ENCODE results near the gene FUT2. TPM values are rescaled to one million over a fixed set of nuclear protein-coding genes. Genes with fewer than 3 reads are reported as not detected.
A peak's percentile ranks its signal among the peaks of the same experiment; 100 is the strongest.

The FUT2 gene
- total and polyA plus RNA-seq, 2 donors (not counting 1 experiment from before 2014, with no cell fraction given): not detected

DNA sequence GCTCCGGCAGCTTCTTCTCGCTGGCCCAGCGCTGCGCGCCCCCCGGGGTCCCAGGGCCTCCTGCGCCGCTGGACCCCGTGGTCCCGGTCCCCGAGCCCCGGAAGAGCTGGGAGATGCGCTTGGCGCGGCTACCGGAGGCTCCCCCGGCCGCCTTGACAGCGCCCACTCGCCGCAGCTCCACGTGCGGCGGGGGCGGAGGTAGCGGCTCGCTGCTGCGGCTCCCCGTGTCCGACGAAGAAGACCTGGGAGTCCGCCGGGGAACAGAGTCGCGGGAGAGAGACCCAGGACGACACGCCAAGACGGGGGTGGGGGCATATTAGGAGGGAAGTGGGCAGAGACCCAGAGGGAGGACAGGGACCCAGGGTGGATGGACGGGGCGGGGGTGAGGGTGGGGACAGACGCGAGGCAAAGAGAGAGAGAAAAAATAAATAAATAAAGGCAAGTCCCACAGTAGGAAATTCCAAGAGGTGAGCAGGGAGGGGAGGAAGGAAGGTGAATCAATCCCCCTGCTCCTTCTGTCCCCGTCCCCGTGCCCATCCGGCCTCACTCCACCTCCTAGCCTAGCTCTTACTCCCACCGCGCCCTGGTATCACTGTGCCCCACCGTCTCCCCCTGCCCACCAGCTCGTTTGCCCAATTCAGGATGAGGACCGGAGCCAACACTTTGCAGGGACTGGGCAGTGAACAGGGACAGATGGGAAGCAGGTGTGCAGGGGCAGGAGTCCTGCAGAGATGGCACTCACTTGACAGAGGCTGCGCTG is 43.8 kb downstream of the FUT2 start:
- no peak overlapping the region for H3K27ac Mint-ChIP-seq
- H3K4me1 Mint-ChIP-seq: peaks cover 15% of the 10 kb centered on the region
- peaks cover 22 to 25% of the 10 kb centered on the region in 2 donors for H3K4me1 ChIP-seq (ENCODE audit: control insufficient read depth in 2 of 2, insufficient read depth in 2 of 2, low read length in 2 of 2)
- H3K27me3 Mint-ChIP-seq: peaks cover 15% of the 10 kb centered on the region
- H3K9me3 Mint-ChIP-seq (ENCODE audit: insufficient read depth): no peaks in the 10 kb centered on the region
- TF ChIP-seq, protein P1, sequence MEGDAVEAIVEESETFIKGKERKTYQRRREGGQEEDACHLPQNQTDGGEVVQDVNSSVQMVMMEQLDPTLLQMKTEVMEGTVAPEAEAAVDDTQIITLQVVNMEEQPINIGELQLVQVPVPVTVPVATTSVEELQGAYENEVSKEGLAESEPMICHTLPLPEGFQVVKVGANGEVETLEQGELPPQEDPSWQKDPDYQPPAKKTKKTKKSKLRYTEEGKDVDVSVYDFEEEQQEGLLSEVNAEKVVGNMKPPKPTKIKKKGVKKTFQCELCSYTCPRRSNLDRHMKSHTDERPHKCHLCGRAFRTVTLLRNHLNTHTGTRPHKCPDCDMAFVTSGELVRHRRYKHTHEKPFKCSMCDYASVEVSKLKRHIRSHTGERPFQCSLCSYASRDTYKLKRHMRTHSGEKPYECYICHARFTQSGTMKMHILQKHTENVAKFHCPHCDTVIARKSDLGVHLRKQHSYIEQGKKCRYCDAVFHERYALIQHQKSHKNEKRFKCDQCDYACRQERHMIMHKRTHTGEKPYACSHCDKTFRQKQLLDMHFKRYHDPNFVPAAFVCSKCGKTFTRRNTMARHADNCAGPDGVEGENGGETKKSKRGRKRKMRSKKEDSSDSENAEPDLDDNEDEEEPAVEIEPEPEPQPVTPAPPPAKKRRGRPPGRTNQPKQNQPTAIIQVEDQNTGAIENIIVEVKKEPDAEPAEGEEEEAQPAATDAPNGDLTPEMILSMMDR (IDR thresholded peaks at IDR 0.05): no peak
- no peak for TF ChIP-seq EZH2 (IDR thresholded peaks at IDR 0.05; ENCODE audit: borderline replicate concordance, insufficient read depth, low read depth, low read length, poor library complexity, severe bottlenecking)
- H3K9ac ChIP-seq (ENCODE audit: low read length): peak overlapping the region; percentile 64
- ChIA-PET CTCF (interaction anchor here (0.8 to 3.2 kb wide), 13 partner anchors 8 to 468 kb away, joined by 3 to 18 read pairs (median 5); partner anchors contain the start of genes CA11 and IZUMO1), POLR2A (interaction anchor here (0.6 to 1.8 kb wide), 8 partner anchors 17 to 1589 kb away, joined by 3 to 11 read pairs (median 3); partner anchors contain the start of genes CA11, KCNC3 and PPP1R15A)
- DNase-seq: peak; percentile 41
- H3K36me3 ChIP-seq (replicated peaks in 1 of 2; ENCODE audit: control extremely low read depth in 1 of 2, control insufficient read depth in 1 of 2, extremely low read depth in 1 of 2, insufficient read depth in 2 of 2, low read length in 1 of 2): no peaks in the 10 kb centered on the region
- H2AFZ ChIP-seq (ENCODE audit: insufficient read depth, low read depth, low read length, poor library complexity, severe bottlenecking): peak overlapping the region; percentile 87
- H3K27ac ChIP-seq (ENCODE audit: low read length in 2 of 2): no peak overlapping the region
- H3K4me2 ChIP-seq (replicated peaks; ENCODE audit: low read depth, low read length, poor library complexity, severe bottlenecking): peak overlapping the region; percentile 99
- H3K27me3 ChIP-seq (replicated peaks in 1 of 4; ENCODE audit: control extremely low read depth in 1 of 4, control insufficient read depth in 3 of 4, insufficient read depth in 4 of 4, low read length in 3 of 4): peaks cover 0 to 26% (median 10%) of the 10 kb centered on the region in 4 experiments
- intact Hi-C loops (cut with micrococcal nuclease): loop anchor here (1.0 kb wide), 1 partner anchor 64 kb away; no protein-coding TSS in a partner anchor
- no peaks in the 10 kb centered on the region for H4K20me1 ChIP-seq (ENCODE audit: control insufficient read depth, insufficient read depth, low read length, poor library complexity, severe bottlenecking)
- H3K9me3 ChIP-seq (ENCODE audit: control extremely low read depth in 1 of 3, control insufficient read depth in 2 of 3, insufficient read depth in 1 of 3, low read length in 2 of 3): peaks cover 0 to 29% (median 0%) of the 10 kb centered on the region in 3 donors
- 5% methylated on average over 42 of the region's 51 CpGs for WGBS (ENCODE audit: insufficient coverage)
- H3K4me3 Mint-ChIP-seq: peak overlapping the region; percentile 54
- H3K4me3 ChIP-seq (ENCODE audit: control extremely low read depth in 1 of 5, extremely low read depth in 1 of 5, insufficient read depth in 1 of 5, low read depth in 2 of 5, low read length in 4 of 5): peak overlapping the region in 3 of 5 experiments; percentile 48 to 65 (median 54)
- H3K79me2 ChIP-seq (ENCODE audit: control insufficient read depth, insufficient read depth, low read length): no peaks in the 10 kb centered on the region
- ATAC-seq (ENCODE audit: low read depth): no peak
